ENCODE results near the gene CFAP73.

DNA sequence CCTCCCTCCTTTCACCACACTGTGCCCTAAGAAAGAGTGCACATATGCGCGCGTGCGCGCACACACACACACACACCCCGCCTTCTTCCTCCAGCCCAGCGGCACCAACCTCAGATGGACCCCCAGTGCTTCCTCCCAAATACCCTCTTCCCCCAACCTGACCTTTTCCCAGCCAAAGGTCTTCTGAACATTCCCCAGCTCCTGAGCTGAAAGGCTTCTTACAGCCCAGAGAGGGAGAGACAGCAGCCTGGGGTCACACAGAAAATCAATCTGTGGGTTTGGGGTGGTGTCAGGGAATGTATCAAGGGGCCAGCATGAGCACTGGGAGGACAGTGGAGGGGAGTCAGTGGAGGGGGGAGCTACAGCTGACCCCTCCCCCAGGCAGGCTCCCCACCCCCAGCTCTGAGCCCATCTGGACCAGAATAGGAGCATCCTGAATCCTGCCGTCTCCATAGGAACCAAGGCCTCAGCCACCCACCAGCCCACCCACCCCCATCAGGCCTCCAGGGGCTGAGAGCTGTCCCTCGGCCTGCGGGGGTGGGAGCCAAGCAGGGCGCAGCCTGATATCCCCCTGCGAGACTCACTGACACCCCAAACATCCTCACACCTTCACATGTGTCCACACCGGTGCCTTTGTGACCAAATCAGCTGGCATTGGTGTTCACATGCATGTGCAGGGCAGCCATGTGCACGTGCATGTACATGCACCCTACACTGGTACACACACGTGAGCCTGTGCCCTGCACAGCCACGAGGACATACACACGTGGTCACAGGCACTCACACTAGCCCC is 19.7 kb upstream of the CFAP73 start:
- TF ChIP-seq, protein P1, sequence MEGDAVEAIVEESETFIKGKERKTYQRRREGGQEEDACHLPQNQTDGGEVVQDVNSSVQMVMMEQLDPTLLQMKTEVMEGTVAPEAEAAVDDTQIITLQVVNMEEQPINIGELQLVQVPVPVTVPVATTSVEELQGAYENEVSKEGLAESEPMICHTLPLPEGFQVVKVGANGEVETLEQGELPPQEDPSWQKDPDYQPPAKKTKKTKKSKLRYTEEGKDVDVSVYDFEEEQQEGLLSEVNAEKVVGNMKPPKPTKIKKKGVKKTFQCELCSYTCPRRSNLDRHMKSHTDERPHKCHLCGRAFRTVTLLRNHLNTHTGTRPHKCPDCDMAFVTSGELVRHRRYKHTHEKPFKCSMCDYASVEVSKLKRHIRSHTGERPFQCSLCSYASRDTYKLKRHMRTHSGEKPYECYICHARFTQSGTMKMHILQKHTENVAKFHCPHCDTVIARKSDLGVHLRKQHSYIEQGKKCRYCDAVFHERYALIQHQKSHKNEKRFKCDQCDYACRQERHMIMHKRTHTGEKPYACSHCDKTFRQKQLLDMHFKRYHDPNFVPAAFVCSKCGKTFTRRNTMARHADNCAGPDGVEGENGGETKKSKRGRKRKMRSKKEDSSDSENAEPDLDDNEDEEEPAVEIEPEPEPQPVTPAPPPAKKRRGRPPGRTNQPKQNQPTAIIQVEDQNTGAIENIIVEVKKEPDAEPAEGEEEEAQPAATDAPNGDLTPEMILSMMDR (IDR thresholded peaks at IDR 0.05), result no peak
- TF ChIP-seq POLR2A (IDR thresholded peaks at IDR 0.05) (no peak), POLR2AphosphoS5 (IDR thresholded peaks at IDR 0.05) (no peak), EP300 (IDR thresholded peaks at IDR 0.05) (no peak)
